ENCODE data around the gene ATF2. TPM values are rescaled to one million over a fixed set of nuclear protein-coding genes. Genes with fewer than 3 reads are reported as not detected.

Gene ATF2
- total and polyA plus RNA-seq, 4 experiments from 2014 or later: 26.2 to 67.4 (median 53.1) TPM

GRCh38 chr2:175035806-175036205 lies 132.2 kb downstream of the ATF2 start:
- no peak overlapping the region for H3K4me3 Mint-ChIP-seq
- H3K27ac Mint-ChIP-seq: no peak overlapping the region
- peaks cover 4 to 9% (median 7%) of the 10 kb centered on the region in 4 donors for H3K4me1 Mint-ChIP-seq

GRCh38 chr2:175034716-175035115 lies 133.3 kb downstream of the ATF2 start:
- no peak for DNase-seq
- H3K4me3 Mint-ChIP-seq: no peak overlapping the region
- no peak overlapping the region for H3K27ac Mint-ChIP-seq
- H3K9me3 ChIP-seq (ENCODE audit: control insufficient read depth in 1 of 2, low read length in 2 of 2): no peaks in the 10 kb centered on the region
- peaks cover 4 to 9% (median 7%) of the 10 kb centered on the region in 4 donors for H3K4me1 Mint-ChIP-seq
- POLR2A ChIA-PET (ENCODE audit: partially characterized antibody): no interaction called here
- no peaks in the 10 kb centered on the region for H3K9me3 Mint-ChIP-seq
- H3K4me3 ChIP-seq (ENCODE audit: low read length in 2 of 2): no peak overlapping the region
- no peaks in the 10 kb centered on the region for H3K36me3 Mint-ChIP-seq
- no peaks in the 10 kb centered on the region for H3K36me3 ChIP-seq (ENCODE audit: insufficient read depth, low read length)
- CTCF ChIA-PET (ENCODE audit: partially characterized antibody): interaction anchor here (0.6 kb wide), 1 partner anchor 35 kb away, joined by 3 read pairs; no protein-coding TSS in a partner anchor
- H3K27ac ChIP-seq (ENCODE audit: low read depth, low read length): no peak overlapping the region
- H3K4me1 ChIP-seq (ENCODE audit: insufficient read depth, low read length): peaks cover 4% of the 10 kb centered on the region
- intact Hi-C loops (cut with micrococcal nuclease): loop anchor here (10.0 kb wide), 1 partner anchor 150 kb away; the partner anchor contains the start of gene ATP5MC3
- H3K27me3 ChIP-seq (ENCODE audit: insufficient read depth, low read length): no peaks in the 10 kb centered on the region
- no peaks in the 10 kb centered on the region for H3K27me3 Mint-ChIP-seq

More at GRCh38 chr2:175035806-175036205, 132.2 kb downstream of the ATF2 start:
- Mint-ChIP-seq H3K27me3 (no peaks in the 10 kb centered on the region), H3K9me3 (no peaks in the 10 kb centered on the region), H3K36me3 (no peaks in the 10 kb centered on the region)
- DNase-seq: no peak
- H3K27me3 ChIP-seq (ENCODE audit: insufficient read depth, low read length): no peaks in the 10 kb centered on the region
- H3K4me1 ChIP-seq (ENCODE audit: insufficient read depth, low read length): peaks cover 4% of the 10 kb centered on the region
- H3K27ac ChIP-seq (ENCODE audit: low read depth, low read length): no peak overlapping the region
- no peaks in the 10 kb centered on the region for H3K36me3 ChIP-seq (ENCODE audit: insufficient read depth, low read length)
- intact Hi-C loops (cut with micrococcal nuclease): loop anchor here (2.0 to 10.0 kb wide), 2 partner anchors 149 to 1061 kb away; partner anchors contain the start of gene ATP5MC3
- CTCF ChIA-PET (ENCODE audit: partially characterized antibody): interaction anchor here (0.8 kb wide), 1 partner anchor 12 kb away, joined by 3 read pairs; no protein-coding TSS in a partner anchor
- no peak overlapping the region for H3K4me3 ChIP-seq (ENCODE audit: low read length in 2 of 2)
- H3K9me3 ChIP-seq (ENCODE audit: control insufficient read depth in 1 of 2, low read length in 2 of 2): no peaks in the 10 kb centered on the region
- POLR2A ChIA-PET (ENCODE audit: partially characterized antibody): no interaction called here

GRCh38 chr2:175030380-175031271 lies 137.4 kb downstream of the ATF2 start:
- ChIA-PET CTCF (ENCODE audit: partially characterized antibody) (interaction anchor here (0.7 to 1.6 kb wide), 4 partner anchors 259 to 1066 kb away, joined by 3 to 4 read pairs (median 4); no protein-coding TSS in a partner anchor), POLR2A (ENCODE audit: partially characterized antibody) (no interaction called here)
- Mint-ChIP-seq H3K27me3 (no peaks in the 10 kb centered on the region), H3K36me3 (no peaks in the 10 kb centered on the region), H3K9me3 (peaks cover 0 to 2% (median 0%) of the 10 kb centered on the region in 8 donors), H3K4me3 (no peak overlapping the region), H3K4me1 (no peaks in the 10 kb centered on the region), H3K27ac (no peak overlapping the region)
- intact Hi-C loops (cut with micrococcal nuclease): loop anchor here (10.0 kb wide), 1 partner anchor 154 kb away; the partner anchor contains the start of gene ATP5MC3
- no peak overlapping the region for H3K27ac ChIP-seq (ENCODE audit: low read depth, low read length)
- H3K36me3 ChIP-seq (ENCODE audit: insufficient read depth, low read length): no peaks in the 10 kb centered on the region
- no peak overlapping the region for H3K4me3 ChIP-seq (ENCODE audit: low read length in 2 of 2)
- H3K9me3 ChIP-seq (ENCODE audit: control insufficient read depth in 1 of 2, low read length in 2 of 2): no peaks in the 10 kb centered on the region
- DNase-seq: no peak
- H3K27me3 ChIP-seq (ENCODE audit: insufficient read depth, low read length): no peaks in the 10 kb centered on the region
- H3K4me1 ChIP-seq (ENCODE audit: insufficient read depth, low read length): no peaks in the 10 kb centered on the region

- H3K4me1 ChIP-seq (ENCODE audit: insufficient read depth, low read length): no peaks in the 10 kb centered on the region
- no peak overlapping the region for H3K27ac ChIP-seq (ENCODE audit: low read depth, low read length)
- intact Hi-C loops (cut with micrococcal nuclease): no loop called here
- no peak overlapping the region for H3K4me3 ChIP-seq (ENCODE audit: low read length in 2 of 2)
- H3K27ac Mint-ChIP-seq: no peak overlapping the region
- H3K9me3 ChIP-seq (ENCODE audit: control insufficient read depth in 1 of 2, low read length in 2 of 2): no peaks in the 10 kb centered on the region
- ChIA-PET CTCF (ENCODE audit: partially characterized antibody) (no interaction called here), POLR2A (ENCODE audit: partially characterized antibody) (no interaction called here)
- peaks cover 0 to 2% (median 0%) of the 10 kb centered on the region in 8 donors for H3K9me3 Mint-ChIP-seq
- H3K4me3 Mint-ChIP-seq: no peak overlapping the region
- no peaks in the 10 kb centered on the region for H3K4me1 Mint-ChIP-seq
- DNase-seq: no peak
- H3K36me3 Mint-ChIP-seq: no peaks in the 10 kb centered on the region
- H3K27me3 ChIP-seq (ENCODE audit: insufficient read depth, low read length): no peaks in the 10 kb centered on the region
- no peaks in the 10 kb centered on the region for H3K36me3 ChIP-seq (ENCODE audit: insufficient read depth, low read length)
- H3K27me3 Mint-ChIP-seq: no peaks in the 10 kb centered on the region
These were observed 140.2 kb downstream of the ATF2 start for GRCh38 chr2:175027755-175028154.

GRCh38 chr2:175026385-175026784 lies 141.6 kb downstream of the ATF2 start:
- H3K9me3 ChIP-seq (ENCODE audit: control insufficient read depth in 1 of 2, low read length in 2 of 2): no peaks in the 10 kb centered on the region
- no peak for DNase-seq
- H3K36me3 Mint-ChIP-seq: no peaks in the 10 kb centered on the region
- no peaks in the 10 kb centered on the region for H3K36me3 ChIP-seq (ENCODE audit: insufficient read depth, low read length)
- ChIA-PET POLR2A (ENCODE audit: partially characterized antibody) (no interaction called here), CTCF (ENCODE audit: partially characterized antibody) (no interaction called here)
- no peak overlapping the region for H3K4me3 Mint-ChIP-seq
- no peak overlapping the region for H3K27ac Mint-ChIP-seq
- intact Hi-C loops (cut with micrococcal nuclease): no loop called here
- H3K4me3 ChIP-seq (ENCODE audit: low read length in 2 of 2): no peak overlapping the region
- H3K27me3 ChIP-seq (ENCODE audit: insufficient read depth, low read length): no peaks in the 10 kb centered on the region
- no peaks in the 10 kb centered on the region for H3K27me3 Mint-ChIP-seq
- H3K27ac ChIP-seq (ENCODE audit: low read depth, low read length): no peak overlapping the region
- H3K4me1 Mint-ChIP-seq: no peaks in the 10 kb centered on the region
- peaks cover 0 to 2% (median 0%) of the 10 kb centered on the region in 8 donors for H3K9me3 Mint-ChIP-seq
- H3K4me1 ChIP-seq (ENCODE audit: insufficient read depth, low read length): no peaks in the 10 kb centered on the region

- Mint-ChIP-seq H3K4me1 (no peaks in the 10 kb centered on the region), H3K9me3 (peaks cover 0 to 4% (median 0%) of the 10 kb centered on the region in 8 donors), H3K36me3 (no peaks in the 10 kb centered on the region), H3K4me3 (no peak overlapping the region), H3K27me3 (no peaks in the 10 kb centered on the region), H3K27ac (no peak overlapping the region)
- no peaks in the 10 kb centered on the region for H3K27me3 ChIP-seq (ENCODE audit: insufficient read depth, low read length)
- no peaks in the 10 kb centered on the region for H3K4me1 ChIP-seq (ENCODE audit: insufficient read depth, low read length)
- no peak overlapping the region for H3K27ac ChIP-seq (ENCODE audit: low read depth, low read length)
- POLR2A ChIA-PET (ENCODE audit: partially characterized antibody): no interaction called here
- CTCF ChIA-PET (ENCODE audit: partially characterized antibody): no interaction called here
- intact Hi-C loops (cut with micrococcal nuclease): no loop called here
- no peaks in the 10 kb centered on the region for H3K36me3 ChIP-seq (ENCODE audit: insufficient read depth, low read length)
- H3K4me3 ChIP-seq (ENCODE audit: low read length in 2 of 2): no peak overlapping the region
- H3K9me3 ChIP-seq (ENCODE audit: control insufficient read depth in 1 of 2, low read length in 2 of 2): no peaks in the 10 kb centered on the region
- DNase-seq: no peak
These were observed 142.1 kb downstream of the ATF2 start for GRCh38 chr2:175025946-175026345.

GRCh38 chr2:175025233-175025632 lies 142.8 kb downstream of the ATF2 start:
- no peak for DNase-seq
- H3K27ac Mint-ChIP-seq: no peak overlapping the region
- Histone ChIP-seq H3K27ac (ENCODE audit: low read depth, low read length) (no peak overlapping the region), H3K4me1 (ENCODE audit: insufficient read depth, low read length) (no peaks in the 10 kb centered on the region), H3K9me3 (ENCODE audit: control insufficient read depth in 1 of 2, low read length in 2 of 2) (no peaks in the 10 kb centered on the region), H3K27me3 (ENCODE audit: insufficient read depth, low read length) (no peaks in the 10 kb centered on the region), H3K36me3 (ENCODE audit: insufficient read depth, low read length) (no peaks in the 10 kb centered on the region), H3K4me3 (ENCODE audit: low read length in 2 of 2) (no peak overlapping the region)
- H3K27me3 Mint-ChIP-seq: no peaks in the 10 kb centered on the region
- ChIA-PET CTCF (ENCODE audit: partially characterized antibody) (no interaction called here), POLR2A (ENCODE audit: partially characterized antibody) (no interaction called here)
- H3K4me3 Mint-ChIP-seq: no peak overlapping the region
- H3K36me3 Mint-ChIP-seq: no peaks in the 10 kb centered on the region
- H3K4me1 Mint-ChIP-seq: no peaks in the 10 kb centered on the region
- peaks cover 0 to 4% (median 0%) of the 10 kb centered on the region in 8 donors for H3K9me3 Mint-ChIP-seq
- intact Hi-C loops (cut with micrococcal nuclease): no loop called here
